Nephron (organoid): ENCODE data around the gene PGS1.

ENCODE experiments used
- H3K27ac Mint-ChIP-seq, 3 experiments: 2 replicates each; pipeline ENCODE4 v1.8.0; 2020; ENCODE audit warnings: mixed read lengths in 3 of 3, mild to moderate bottlenecking in 2 of 3, moderate library complexity in 1 of 3
- H3K27me3 Mint-ChIP-seq: 2 replicates; pipeline ENCODE4 v1.8.0; 2021; ENCODE audit warnings: low read depth, mild to moderate bottlenecking, moderate library complexity, mixed read lengths
- H3K36me3 Mint-ChIP-seq: 2 replicates; pipeline ENCODE4 v1.8.0; 2020; ENCODE audit warnings: low read depth, mixed read lengths
- H3K4me1 Mint-ChIP-seq: 2 replicates; pipeline ENCODE4 v1.8.0; 2020; ENCODE audit warnings: mixed read lengths
- H3K4me3 Mint-ChIP-seq, 3 experiments: 2 replicates each; pipeline ENCODE4 v1.8.0; 2020; ENCODE audit warnings: mild to moderate bottlenecking in 3 of 3, mixed read lengths in 3 of 3, moderate library complexity in 2 of 3
- H3K9me3 Mint-ChIP-seq: 2 replicates; pipeline ENCODE4 v1.8.0; 2020; ENCODE audit warnings: mixed read lengths
- CTCF ChIP-seq, 3 experiments: fragments of 200-600 bp; sonication (generic); IDR thresholded peaks; one replicate each; pipeline ENCODE4 v1.5.0; 2021; ENCODE audit warnings: antibody characterized with exemption in 3 of 3; ENCODE audit not compliant: unreplicated experiment in 3 of 3

The PGS1 gene

GRCh38 chr17:78422872-78423588, 44.6 kb downstream of the PGS1 start:
- Mint-ChIP-seq H3K36me3 (peaks cover 32% of the 10 kb centered on the region), H3K4me3 (no peak overlapping the region), H3K9me3 (no peaks in the 10 kb centered on the region), H3K4me1 (peaks cover 17% of the 10 kb centered on the region), H3K27me3 (no peaks in the 10 kb centered on the region), H3K27ac (peak overlapping the region in 1 of 3 experiments; percentile 84)
- no peak for TF ChIP-seq CTCF (IDR thresholded peaks at IDR 0.05; ENCODE audit: unreplicated experiment in 3 of 3)

GRCh38 chr17:78423961-78424675, 45.7 kb downstream of the PGS1 start:
- H3K27ac Mint-ChIP-seq: peak overlapping the region in 2 of 3 experiments; percentile 13 to 27
- peaks cover 39% of the 10 kb centered on the region for H3K36me3 Mint-ChIP-seq
- no peaks in the 10 kb centered on the region for H3K27me3 Mint-ChIP-seq
- no peak for TF ChIP-seq CTCF (IDR thresholded peaks at IDR 0.05; ENCODE audit: unreplicated experiment in 3 of 3)
- H3K4me3 Mint-ChIP-seq: no peak overlapping the region
- no peaks in the 10 kb centered on the region for H3K9me3 Mint-ChIP-seq
- H3K4me1 Mint-ChIP-seq: peaks cover 26% of the 10 kb centered on the region

GRCh38 chr17:78425429-78425828, 47.0 kb downstream of the PGS1 start:
- TF ChIP-seq CTCF (IDR thresholded peaks at IDR 0.05; ENCODE audit: unreplicated experiment in 3 of 3): no peak
- Mint-ChIP-seq H3K27me3 (no peaks in the 10 kb centered on the region), H3K27ac (no peak overlapping the region), H3K4me1 (peaks cover 24% of the 10 kb centered on the region), H3K36me3 (peaks cover 47% of the 10 kb centered on the region), H3K4me3 (no peak overlapping the region), H3K9me3 (no peaks in the 10 kb centered on the region)

- H3K36me3 Mint-ChIP-seq: peaks cover 38% of the 10 kb centered on the region
- TF ChIP-seq CTCF (IDR thresholded peaks at IDR 0.05; ENCODE audit: unreplicated experiment in 3 of 3): no peak
- no peak overlapping the region for H3K27ac Mint-ChIP-seq
- no peaks in the 10 kb centered on the region for H3K27me3 Mint-ChIP-seq
- no peak overlapping the region for H3K4me3 Mint-ChIP-seq
- H3K4me1 Mint-ChIP-seq: peaks cover 18% of the 10 kb centered on the region
- no peaks in the 10 kb centered on the region for H3K9me3 Mint-ChIP-seq
Observed at GRCh38 chr17:78426293-78426879, 47.9 kb downstream of the PGS1 start.

GRCh38 chr17:78427140-78427539, 48.7 kb downstream of the PGS1 start:
- peaks cover 32% of the 10 kb centered on the region for H3K36me3 Mint-ChIP-seq
- no peaks in the 10 kb centered on the region for H3K9me3 Mint-ChIP-seq
- TF ChIP-seq CTCF (IDR thresholded peaks at IDR 0.05; ENCODE audit: unreplicated experiment in 3 of 3): no peak
- H3K4me1 Mint-ChIP-seq: peaks cover 15% of the 10 kb centered on the region
- H3K27ac Mint-ChIP-seq: no peak overlapping the region
- no peak overlapping the region for H3K4me3 Mint-ChIP-seq
- H3K27me3 Mint-ChIP-seq: no peaks in the 10 kb centered on the region
